GM19023 (cell line): ENCODE results near the gene HDAC1.
"Not testable (repeated sequence)": the region's sequence is repeated elsewhere in the genome, so short reads cannot be mapped to it uniquely, and the experiment has no call there.

Experiments
- ATAC-seq: cut with Tn5 transposase; IDR thresholded peaks from one replicate; pipeline ENCODE4 v1.9.1; 2021; ENCODE audit warnings: mild to moderate bottlenecking, moderate library complexity; ENCODE audit not compliant: unreplicated experiment

The HDAC1 gene

DNA sequence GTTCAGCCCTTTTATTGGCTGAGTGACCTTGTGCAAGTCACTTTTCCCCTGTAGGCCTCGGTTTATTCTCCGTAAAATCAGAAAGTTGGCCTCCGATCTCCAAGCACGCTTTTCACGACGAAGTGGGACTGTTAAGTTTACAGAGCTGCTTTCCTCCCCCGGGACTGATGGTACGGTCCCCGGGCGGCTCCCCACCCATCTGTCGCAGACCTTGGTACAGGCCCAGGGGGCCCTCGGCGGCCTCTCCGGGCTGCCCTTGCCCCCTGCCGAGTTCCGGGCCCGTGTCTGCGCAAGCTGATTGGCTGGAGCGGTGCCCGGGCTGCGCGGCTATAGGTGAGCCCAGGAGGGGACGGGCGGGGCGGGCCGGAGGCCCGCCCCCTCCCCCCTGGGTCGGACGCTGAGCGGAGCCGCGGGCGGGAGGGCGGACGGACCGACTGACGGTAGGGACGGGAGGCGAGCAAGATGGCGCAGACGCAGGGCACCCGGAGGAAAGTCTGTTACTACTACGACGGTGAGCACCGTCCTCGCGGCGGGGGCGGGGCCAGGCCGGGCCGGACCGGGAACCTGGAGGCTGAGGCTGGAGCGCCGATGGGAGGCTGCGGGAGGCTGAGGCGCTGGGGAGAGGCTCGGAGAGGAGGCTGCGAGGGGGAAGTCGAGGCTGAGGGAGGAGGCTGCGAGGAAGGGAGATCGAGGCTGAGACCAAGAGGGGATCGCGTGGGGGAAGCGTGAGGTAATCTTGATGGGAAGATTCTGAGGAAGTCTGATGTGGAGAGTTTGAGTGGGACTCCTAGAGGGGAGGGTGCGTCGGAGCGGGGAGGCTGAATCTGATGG lies at the start of gene HDAC1:
Gene HDAC1 (plus strand): TSS at position 376 of the 831 bp plus-strand sequence. CDS start 87 bp downstream, at position 463.
- ATAC-seq, result peak; percentile 98

DNA sequence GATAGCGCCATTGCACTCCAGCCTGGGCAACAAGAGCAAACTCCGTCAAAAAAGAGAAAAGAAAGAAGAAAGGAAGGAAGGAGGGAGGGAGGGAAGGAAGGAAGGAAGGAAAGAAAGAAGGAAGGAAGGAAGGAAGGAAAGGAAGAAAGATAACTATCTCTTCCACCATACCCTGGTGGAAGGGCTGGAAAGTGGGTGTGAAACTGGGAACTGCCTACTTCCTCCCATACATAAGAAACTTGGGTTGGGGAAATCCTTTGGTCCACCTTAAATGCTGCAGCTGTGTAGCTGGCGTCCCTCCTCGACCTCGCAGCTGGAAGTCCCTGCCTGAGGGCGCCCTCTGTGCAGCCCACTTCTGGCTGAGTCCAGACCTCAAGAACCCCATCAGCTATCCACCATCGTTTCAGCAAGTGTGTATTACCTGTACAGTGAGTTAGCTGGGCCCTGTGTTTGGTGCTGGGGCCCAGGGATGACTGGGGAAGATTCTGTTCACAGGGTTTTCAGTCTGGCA lies 49.5 kb upstream of the HDAC1 start:
- ATAC-seq, result no peak

DNA sequence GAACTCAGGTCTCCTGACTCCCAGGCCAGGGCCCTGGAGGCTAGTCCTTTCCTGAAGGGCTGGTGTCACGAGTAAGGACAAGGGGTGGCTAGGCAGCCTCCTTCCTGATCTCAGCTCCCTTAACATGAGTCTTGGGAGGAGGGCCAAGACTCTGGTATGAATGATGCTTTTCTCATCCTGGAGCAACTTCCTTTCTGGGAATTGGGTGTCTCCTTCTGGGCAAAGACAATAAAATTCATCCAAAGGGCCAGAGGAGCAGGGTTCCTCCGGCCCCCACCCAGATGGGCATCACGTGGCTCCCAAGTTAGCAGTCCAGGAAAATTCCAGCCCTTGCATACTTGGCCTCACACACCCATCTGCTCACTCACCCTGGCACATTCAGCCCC lies 45.0 kb upstream of the HDAC1 start, which contains the start of gene FAM167B:
Gene FAM167B (plus strand): TSS at position 335 of the 386 bp plus-strand sequence. CDS start 200 bp downstream, outside the sequence.
- ATAC-seq, result no peak

DNA sequence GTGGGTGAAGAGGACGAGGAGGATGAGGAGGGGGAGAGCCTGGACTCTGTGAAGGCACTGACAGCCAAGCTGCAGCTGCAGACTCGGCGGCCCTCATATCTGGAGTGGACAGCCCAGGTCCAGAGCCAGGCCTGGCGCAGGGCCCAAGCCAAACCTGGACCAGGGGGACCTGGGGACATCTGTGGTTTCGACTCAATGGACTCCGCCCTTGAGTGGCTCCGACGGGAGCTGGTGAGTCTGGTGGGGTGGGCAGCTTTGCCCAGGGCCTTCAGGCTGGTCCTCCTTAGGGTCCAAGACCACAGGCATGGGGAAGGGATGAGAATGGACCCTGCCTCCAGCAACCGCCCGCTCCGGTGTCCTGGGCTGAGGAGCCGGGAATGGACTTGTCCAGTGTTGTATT lies 44.4 kb upstream of the HDAC1 start:
- no peak for ATAC-seq

DNA sequence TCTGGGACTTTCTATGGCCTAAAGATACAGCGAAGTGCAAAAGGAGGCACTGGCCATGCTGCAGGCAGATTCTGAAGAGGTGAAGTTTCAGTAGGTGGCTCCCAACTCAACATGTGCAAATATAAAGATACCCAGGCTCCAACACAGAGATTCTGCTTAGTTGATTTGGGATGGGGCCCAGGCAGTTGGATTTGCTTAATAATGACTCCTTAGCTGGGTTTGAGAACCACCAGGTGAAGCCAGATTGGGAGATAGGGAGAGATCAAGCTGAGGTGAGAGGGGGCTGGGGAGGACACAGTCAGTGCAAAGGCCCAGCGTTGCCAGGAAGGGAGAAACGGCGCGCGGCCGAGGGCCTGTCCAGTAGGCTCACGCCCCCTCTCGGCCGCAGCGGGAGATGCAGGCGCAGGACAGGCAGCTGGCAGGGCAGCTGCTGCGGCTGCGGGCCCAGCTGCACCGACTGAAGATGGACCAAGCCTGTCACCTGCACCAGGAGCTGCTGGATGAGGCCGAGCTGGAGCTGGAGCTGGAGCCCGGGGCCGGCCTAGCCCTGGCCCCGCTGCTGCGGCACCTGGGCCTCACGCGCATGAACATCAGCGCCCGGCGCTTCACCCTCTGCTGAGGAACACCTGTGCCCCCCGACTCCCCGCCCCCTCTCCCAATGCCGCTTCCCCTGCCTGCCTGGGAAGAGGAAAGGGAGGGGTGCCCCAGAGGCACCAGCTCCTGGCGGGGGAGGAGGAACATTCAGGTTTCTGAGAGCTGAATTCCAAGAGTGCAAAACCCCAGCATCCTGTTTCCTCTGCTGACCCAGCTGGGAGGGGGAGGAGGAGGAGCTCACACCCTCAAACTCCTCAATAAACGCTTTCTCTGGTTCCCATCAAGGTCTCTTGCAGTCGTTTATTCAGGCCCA lies 43.6 kb upstream of the HDAC1 start:
- no peak for ATAC-seq

DNA sequence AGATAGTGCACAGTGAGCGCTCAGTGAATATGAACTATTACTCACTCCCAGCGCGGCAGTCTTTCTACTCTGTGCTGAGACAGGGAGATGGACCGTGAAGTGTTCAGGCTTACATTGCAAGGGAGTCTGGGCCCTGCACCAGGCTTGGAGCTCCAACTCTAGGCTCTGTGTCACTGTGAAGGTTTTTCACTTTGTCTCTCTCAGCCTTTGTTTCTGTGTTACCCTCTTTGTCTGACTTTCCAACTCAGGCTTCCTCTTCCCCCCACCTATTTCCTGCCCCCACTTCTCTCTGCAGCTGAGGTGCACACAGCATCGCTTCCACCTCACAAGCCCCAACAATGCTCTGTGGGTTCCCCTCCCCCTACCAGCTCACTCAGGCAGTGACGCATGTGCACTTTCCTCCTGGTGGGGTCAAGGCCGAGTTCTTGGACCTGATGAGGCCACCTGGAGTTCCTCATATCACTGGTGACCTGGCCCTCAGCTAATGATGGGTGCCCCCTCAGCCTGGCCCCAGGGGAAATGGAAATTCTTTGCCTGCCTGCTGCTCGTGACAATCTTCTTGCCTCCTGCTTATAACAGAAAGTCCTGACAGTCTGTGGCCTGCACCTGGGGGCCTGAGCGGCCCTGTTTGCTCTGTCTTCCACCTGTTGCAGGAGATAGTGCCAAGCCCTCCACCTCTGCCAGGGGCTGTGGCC lies 41.9 kb upstream of the HDAC1 start:
- ATAC-seq, result peak; percentile 69

DNA sequence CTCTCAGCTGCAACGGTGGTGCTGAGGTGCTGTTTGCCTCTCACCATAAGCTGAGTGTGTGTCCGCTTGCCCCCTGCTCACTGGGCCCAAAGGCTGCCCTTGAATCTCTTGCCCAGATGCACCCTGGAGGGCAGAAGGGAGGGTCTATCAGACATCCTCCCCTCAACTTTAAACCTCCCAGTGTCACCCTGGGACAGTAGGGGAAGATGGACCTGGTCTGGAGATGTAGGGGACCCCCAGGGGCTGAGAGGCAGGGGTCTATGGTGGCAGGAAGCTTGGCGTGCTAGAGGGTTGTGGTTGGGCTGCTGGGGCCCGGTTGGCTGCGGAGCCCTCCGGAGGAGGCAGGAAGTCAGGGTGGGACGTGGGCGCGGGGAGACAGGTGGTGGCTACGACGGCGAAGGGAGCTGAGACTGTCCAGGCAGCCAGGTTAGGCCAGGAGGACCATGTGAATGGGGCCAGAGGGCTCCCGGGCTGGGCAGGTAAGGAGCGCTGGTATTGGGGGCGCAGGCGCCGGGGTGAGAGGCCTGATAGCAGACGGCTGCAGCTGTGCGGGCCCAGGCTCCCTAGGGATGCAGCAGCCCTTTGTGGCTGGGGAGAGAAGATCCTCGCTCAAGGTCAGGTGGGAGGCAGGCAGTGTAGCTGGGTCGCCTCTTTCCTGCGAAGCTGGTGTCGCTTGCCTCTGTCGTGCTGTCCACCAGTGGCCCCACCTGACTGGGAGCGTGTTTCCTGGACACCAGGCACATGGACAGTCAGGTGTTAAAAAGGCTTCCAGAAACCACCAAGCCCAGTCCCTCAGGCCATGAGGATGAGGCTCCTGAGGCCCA lies 40.8 kb upstream of the HDAC1 start, which contains the start of gene LCK:
Gene LCK (plus strand): TSS at position 373 of the 824 bp plus-strand sequence. CDS start 23,065 bp downstream, outside the sequence.
- ATAC-seq, result no peak

DNA sequence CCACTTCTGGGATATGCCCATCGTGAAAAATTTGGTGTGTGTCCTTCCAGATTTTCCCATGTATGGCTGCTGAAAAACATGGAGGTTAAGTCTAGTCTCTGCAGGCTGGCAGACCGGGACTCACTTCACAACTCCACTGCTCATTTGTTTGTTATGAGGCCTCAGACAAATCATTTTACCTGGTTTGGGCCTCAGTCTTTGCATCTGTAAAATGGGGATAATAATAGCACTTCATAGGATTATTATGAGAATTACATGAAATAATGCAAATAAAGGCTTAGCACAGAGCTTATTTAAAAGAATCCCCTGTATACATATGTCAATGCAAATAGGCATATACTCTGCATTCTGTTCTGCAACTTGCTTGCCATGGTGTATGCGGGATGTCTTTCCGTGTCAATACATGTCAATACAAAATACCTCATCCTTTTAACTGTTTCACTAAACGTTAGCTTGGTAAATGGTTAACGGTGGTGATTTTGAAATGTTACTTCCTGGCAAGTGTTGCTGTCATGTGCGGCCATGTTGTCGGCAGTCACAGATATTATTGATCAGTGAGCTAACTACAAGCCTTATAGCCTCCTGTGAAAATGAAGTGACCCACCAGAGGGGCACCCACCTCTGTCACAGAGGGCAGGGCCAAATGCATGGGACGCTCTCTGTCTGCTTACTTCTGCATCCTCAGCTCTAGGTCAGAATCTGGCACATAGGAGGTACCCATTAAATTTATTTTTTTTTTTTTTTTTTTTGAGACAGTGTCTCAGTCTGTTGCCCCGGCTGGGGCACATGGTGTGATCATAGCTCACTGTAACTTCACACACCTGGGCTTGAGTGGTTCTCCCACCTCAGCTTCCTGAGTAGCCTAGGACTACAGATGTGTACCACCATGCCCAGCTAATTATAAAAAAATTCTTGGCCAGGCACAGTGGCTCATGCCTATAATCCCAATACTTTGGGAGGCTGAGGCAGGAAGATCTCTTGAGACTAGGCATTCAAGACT lies 36.5 kb upstream of the HDAC1 start:
- ATAC-seq, result no peak

DNA sequence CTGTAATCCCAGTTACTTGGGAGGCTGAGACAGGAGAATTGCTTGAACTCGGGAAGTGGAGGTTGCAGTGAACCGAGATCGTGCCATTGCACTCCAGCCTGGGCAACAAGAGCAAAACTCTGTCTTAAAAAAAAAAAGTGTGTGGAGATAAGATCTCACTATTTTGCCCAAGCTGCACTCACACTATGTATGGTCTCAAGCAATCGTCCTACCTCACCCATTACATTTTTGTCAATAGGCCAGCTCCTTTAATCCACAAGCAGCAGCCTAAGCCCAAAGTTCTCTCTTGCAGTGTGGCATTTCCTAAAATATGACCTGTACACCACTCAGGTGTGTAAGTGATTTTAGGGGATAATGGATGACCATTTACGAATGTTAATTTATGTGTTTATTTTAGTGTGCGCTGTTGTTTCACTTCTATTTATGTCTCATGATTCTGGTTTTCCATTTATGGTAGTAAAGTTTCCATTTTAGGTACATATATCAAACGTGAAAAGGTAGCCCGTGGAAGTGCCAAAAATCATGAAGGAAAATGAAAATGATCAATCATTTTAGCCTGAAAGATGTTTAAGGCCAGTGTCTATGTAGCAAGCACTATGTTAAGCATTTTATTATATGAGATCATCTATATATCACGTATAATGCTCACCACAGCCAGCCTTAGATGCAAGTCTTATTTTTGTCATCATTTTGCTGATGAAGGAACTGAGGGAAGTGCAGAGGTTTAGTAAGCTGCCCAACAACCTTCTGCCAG lies 35.2 kb upstream of the HDAC1 start:
- no peak for ATAC-seq

DNA sequence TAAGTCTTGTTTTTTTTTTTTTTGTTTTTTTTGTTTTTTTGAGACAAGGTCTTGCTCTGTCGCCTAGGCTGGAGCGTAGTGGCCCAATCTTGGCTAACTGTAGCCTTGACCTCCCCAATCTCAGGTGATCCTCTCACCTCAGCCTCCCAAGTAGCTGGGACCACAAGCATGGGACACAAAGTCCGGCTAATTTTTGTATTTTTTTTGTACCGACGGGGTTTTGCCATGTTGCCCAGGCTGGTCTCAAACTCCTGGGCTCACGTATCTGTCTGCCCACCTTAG lies 34.7 kb upstream of the HDAC1 start:
- no peak for ATAC-seq

DNA sequence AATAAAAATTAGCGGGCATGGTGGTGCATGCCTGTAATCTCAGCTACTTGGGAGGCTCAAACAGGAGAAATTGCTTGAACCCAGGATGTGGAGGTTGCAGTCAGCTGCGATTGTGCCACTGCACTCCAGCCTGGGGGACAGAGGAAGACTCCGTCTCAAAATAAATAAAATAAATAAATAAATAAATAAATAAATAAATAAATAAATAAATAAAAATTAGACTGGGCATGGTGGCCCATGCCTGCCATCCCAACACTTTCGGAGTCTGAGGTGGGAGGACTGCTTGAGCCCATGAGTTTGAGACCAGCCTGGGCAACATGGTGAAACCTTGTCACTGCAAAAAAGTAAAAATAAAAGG lies 28.7 kb upstream of the HDAC1 start:
- ATAC-seq, result not testable (repeated sequence)

DNA sequence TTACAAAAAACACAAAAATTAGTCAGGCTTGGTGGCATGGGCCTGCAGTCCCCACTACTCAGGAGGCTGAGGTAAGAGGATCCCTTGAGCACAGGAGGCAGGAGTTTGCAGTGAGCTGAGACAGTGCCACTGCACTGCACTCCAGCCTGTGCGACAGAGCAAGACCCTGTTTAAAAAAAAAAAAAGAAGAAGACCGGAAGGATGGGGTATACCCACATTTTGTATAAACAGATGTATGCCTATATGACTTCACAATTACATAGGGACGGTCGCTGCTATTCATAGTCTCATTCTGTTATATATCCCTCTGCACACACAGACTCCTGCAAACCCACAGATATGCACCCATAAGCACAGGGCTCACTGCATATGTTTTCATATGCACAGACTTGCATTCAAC lies 28.1 kb upstream of the HDAC1 start:
- ATAC-seq, result no peak

DNA sequence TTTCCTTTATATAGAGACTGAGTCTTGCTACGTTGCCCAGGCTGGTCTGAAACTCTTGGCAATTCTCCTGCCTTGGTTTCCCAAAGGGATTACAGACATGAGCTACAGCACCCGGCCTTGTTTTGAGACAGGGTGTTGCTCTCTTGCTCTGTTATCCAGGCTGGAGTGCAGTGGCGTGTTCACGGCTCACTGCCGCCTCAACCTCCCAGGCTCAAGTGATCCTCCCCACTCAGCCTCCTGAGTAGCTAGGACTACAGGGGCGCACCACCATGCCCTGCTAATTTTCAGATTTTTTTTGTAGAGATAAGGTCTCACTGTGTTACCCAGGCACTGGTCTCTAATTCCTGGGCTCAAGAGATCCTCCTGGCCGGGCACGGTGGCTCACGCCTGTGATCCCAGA lies 26.0 kb upstream of the HDAC1 start:
- no peak for ATAC-seq

DNA sequence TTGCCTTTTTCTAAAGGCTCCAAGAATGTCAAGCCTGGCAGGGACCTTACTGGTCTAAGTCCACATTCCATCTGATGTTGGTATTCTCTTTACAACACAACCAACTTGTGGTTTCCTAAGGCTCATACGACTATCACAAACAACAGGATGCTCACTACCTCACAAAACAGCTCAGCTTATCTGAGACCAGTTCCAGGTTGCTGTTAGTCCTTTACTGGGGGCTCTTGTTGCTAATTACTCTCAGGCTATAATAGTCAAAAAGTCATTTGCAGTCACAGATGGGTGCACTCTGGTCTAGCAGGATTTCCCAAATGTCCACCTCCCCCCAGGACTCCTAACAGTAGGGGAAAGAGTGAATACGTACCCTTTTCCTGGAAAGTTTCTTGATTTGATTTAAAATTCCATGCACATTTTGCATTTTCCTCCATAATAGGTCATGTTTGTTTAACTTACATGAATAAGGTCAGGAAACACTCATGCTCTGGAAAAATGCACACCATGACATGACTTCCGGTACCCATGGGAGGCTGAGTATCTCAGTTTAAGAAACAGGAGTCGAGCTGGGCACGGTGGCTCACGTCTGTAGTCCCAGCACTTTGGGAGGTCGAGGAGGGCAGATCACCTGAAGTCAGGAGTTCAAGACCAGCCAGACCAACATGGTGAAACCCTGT lies 24.8 kb upstream of the HDAC1 start:
- ATAC-seq, result no peak

DNA sequence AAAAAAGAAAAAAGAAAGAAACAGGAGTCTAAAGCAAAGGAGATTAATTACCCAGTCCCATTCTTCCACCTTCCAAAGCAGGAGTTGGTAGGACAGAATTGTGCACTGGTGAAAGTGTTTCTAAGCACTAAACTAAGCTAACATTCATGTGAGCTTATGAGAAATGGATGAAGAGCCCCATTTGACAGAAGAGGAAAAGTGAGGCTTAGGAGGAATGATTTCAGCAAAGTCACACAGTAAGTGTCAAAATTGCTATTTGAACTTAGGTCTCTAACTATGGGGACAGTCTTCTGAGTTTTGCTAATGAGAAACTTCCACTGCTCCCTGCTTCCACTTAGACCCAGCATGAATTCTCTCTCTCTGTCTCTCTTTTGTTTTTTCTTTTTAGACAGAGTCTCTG lies 22.1 kb upstream of the HDAC1 start:
- no peak for ATAC-seq

DNA sequence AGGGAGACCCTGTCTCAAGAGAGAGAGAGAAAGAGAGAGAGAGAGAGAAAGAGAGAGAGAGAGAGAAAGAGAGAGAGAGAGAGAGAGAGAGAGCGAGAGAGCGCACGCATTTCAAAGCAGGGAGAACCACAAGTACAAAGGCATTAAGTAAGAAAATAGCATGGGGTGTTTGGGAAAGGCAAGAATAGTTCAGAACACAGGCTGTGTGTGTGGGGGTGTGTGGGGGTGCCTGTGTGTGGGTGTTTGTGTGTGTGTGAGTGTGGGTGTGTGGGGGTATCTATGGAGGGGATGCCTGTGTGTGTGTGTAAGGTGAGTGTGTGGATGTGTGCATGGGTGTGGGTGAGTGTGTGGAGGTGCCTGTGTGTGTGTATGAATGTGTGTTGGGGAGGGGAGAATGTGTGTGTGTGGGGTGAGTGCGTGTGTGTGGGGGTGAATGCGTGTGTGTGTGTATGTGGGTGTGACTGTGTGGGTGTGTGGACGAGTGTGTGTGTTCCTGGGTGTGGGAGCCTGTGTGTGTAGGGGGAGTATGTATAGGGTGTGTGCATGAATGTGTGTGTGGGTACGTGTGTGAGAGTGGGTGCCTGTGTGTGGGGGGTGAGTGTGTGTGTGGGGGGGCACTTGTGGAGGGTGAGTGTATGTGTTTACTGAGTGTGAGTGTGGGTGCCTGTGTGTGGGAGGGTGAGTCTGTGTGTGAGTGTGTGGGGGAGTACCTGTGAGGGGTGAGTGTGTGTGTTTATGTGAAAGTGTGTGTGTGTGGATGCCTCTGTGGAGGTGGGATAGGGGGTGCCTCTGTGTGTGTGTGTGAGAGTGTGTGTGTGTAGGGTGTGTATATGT lies 19.1 kb upstream of the HDAC1 start:
- ATAC-seq, result no peak
